Cerebellar nuclear complex (tissue), 1 donor: Measurements from ENCODE around the gene THRA.

Experiments used
- DNase-seq, 2 experiments: peaks; one replicate each; lab custom pipeline; 2025; lab: John Stamatoyannopoulos, UW

Gene THRA

GRCh38 chr17:40099619-40100418 is 37.1 kb downstream of the THRA start:
- DNase-seq, result no peak

GRCh38 chr17:40100419-40100668 is 37.6 kb downstream of the THRA start, which contains the start of gene NR1D1:
Gene NR1D1, minus strand, starts transcription at chr17:40100589. Its CDS starts 495 bp downstream, at chr17:40100094.
- DNase-seq, result no peak

- DNase-seq, result peak; percentile 85 to 98
Observed at GRCh38 chr17:40100669-40101366, 38.1 kb downstream of the THRA start.

GRCh38 chr17:40101367-40102210 is 38.8 kb downstream of the THRA start:
- DNase-seq, result no peak

- no peak for DNase-seq
Observed at GRCh38 chr17:40103071-40103661, 40.4 kb downstream of the THRA start.

GRCh38 chr17:40103688-40104087 is 40.9 kb downstream of the THRA start:
- DNase-seq, result no peak

- no peak for DNase-seq
Observed at GRCh38 chr17:40104594-40105486, 42.1 kb downstream of the THRA start.

- DNase-seq, result no peak
Observed at GRCh38 chr17:40105861-40106759, 43.3 kb downstream of the THRA start.

GRCh38 chr17:40106760-40107521 is 44.2 kb downstream of the THRA start:
- no peak for DNase-seq

GRCh38 chr17:40107522-40108174 is 44.9 kb downstream of the THRA start:
- no peak for DNase-seq

GRCh38 chr17:40108970-40109824 is 46.4 kb downstream of the THRA start:
- DNase-seq, result no peak

- no peak for DNase-seq
Observed at GRCh38 chr17:40110026-40110845, 47.5 kb downstream of the THRA start.

GRCh38 chr17:40111221-40112128 is 48.7 kb downstream of the THRA start:
- DNase-seq, result peak in 1 of 2 experiments; percentile 74

- DNase-seq, result no peak
Observed at GRCh38 chr17:40112191-40112711, 49.5 kb downstream of the THRA start.

GRCh38 chr17:40112718-40113109 is 49.9 kb downstream of the THRA start:
- no peak for DNase-seq
